NT2/D1 (cell line): ENCODE measurements around the gene ADAM15.

Experiments used
- DNase-seq: peaks from one replicate; pipeline ENCODE4 v3.0.0-alpha.2; 2011; ENCODE audit warnings: low read depth, low spot score
- H3K27me3 ChIP-seq: 2 replicates; pipeline ENCODE4 v1.6.0; 2011; ENCODE audit warnings: mild to moderate bottlenecking; ENCODE audit not compliant: insufficient read length, insufficient read depth
- H3K36me3 ChIP-seq: 2 replicates; pipeline ENCODE4 v1.6.1; 2011; ENCODE audit warnings: mild to moderate bottlenecking, low read length, mixed read lengths; ENCODE audit not compliant: insufficient read depth, insufficient read length
- H3K4me1 ChIP-seq: 2 replicates; pipeline ENCODE4 v1.5.1; 2011; ENCODE audit not compliant: insufficient read depth, insufficient read length
- H3K4me3 ChIP-seq: 2 replicates; pipeline ENCODE4 v1.5.1; 2011; ENCODE audit warnings: low read depth; ENCODE audit not compliant: insufficient read length
- H3K9ac ChIP-seq: 2 replicates; pipeline ENCODE4 v1.6.0; 2011; ENCODE audit warnings: low read depth; ENCODE audit not compliant: insufficient read length
- H3K9me3 ChIP-seq: 2 replicates; pipeline ENCODE4 v1.5.1; 2011; ENCODE audit warnings: mild to moderate bottlenecking, low read length; ENCODE audit not compliant: insufficient read depth
- SUZ12 ChIP-seq: IDR thresholded peaks from 2 replicates; pipeline ENCODE4 v1.6.1; 2011; ENCODE audit not compliant: insufficient read length, insufficient read depth; ENCODE audit errors: extremely low read depth
- YY1 ChIP-seq: IDR thresholded peaks from 2 replicates; pipeline ENCODE4 v1.6.1; 2011; ENCODE audit not compliant: insufficient read length, insufficient read depth
- ZNF274 ChIP-seq: IDR thresholded peaks from 2 replicates; pipeline ENCODE4 v1.6.1; 2011; ENCODE audit warnings: mild to moderate bottlenecking, low read depth, low read length

ADAM15 gene

GRCh38 chr1:155029513-155030242 lies 21.4 kb upstream of the ADAM15 start:
- Histone ChIP-seq H3K9me3 (peaks cover 2% of the 10 kb centered on the region; the same call in 1 of the 2 replicates), H3K4me3 (no peak overlapping the region), H3K9ac (no peak overlapping the region), H3K4me1 (peaks cover 8% of the 10 kb centered on the region), H3K36me3 (no peaks in the 10 kb centered on the region), H3K27me3 (no peaks in the 10 kb centered on the region)
- no peak for DNase-seq
- TF ChIP-seq YY1 (no peak), SUZ12 (no peak), ZNF274 (no peak)

DNA sequence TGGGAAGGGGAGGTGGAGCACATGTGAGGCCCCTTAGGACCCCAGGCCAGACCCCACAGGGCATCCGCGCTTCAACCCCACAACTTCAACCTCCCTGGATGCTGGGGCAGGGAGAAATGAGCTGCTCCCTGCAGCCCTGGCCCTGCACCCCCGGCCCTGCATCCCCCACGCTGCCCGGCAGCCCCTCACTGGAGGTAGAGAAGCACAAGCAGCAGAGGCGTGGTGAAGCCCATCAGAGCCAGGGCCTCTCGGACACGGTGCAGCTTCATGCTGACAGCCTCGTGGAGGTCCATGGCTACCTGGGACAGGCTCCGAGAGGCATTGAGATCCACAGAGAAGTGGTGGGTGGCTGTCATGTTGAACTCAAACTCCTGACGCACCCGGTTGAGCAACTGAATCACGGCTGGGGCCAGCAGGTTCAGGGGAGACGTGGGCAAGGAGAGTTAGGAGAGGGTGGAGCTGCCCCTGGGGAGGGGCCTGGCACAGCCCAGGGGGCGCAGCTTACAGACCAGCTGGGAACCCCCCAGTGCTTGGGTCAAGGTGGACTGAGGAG lies 20.8 kb upstream of the ADAM15 start:
- DNase-seq = no peak
- Histone ChIP-seq H3K36me3 (no peaks in the 10 kb centered on the region), H3K4me1 (peaks cover 8% of the 10 kb centered on the region), H3K4me3 (no peak overlapping the region), H3K27me3 (no peaks in the 10 kb centered on the region), H3K9me3 (no peaks in the 10 kb centered on the region), H3K9ac (no peak overlapping the region)
- TF ChIP-seq YY1 (no peak), SUZ12 (no peak), ZNF274 (no peak)

GRCh38 chr1:155030899-155031298 lies 20.2 kb upstream of the ADAM15 start:
- H3K9me3 ChIP-seq = no peaks in the 10 kb centered on the region
- H3K4me1 ChIP-seq = peaks cover 8% of the 10 kb centered on the region
- H3K27me3 ChIP-seq = no peaks in the 10 kb centered on the region
- no peak overlapping the region for H3K4me3 ChIP-seq
- TF ChIP-seq YY1 (no peak), SUZ12 (no peak), ZNF274 (no peak)
- no peak for DNase-seq
- H3K36me3 ChIP-seq = no peaks in the 10 kb centered on the region
- no peak overlapping the region for H3K9ac ChIP-seq

GRCh38 chr1:155032886-155033285 lies 18.2 kb upstream of the ADAM15 start:
- H3K9me3 ChIP-seq = no peaks in the 10 kb centered on the region
- H3K4me1 ChIP-seq = peaks cover 7% of the 10 kb centered on the region
- H3K36me3 ChIP-seq = no peaks in the 10 kb centered on the region
- H3K4me3 ChIP-seq = no peak overlapping the region
- no peak for DNase-seq
- no peaks in the 10 kb centered on the region for H3K27me3 ChIP-seq
- TF ChIP-seq ZNF274 (no peak), SUZ12 (no peak), YY1 (no peak)
- H3K9ac ChIP-seq = no peak overlapping the region

- no peak for TF ChIP-seq SUZ12
- no peak for TF ChIP-seq YY1
- TF ChIP-seq ZNF274 = no peak
- no peaks in the 10 kb centered on the region for H3K27me3 ChIP-seq
- H3K4me1 ChIP-seq = peaks cover 7% of the 10 kb centered on the region
- no peak for DNase-seq
- H3K36me3 ChIP-seq = no peaks in the 10 kb centered on the region
- H3K4me3 ChIP-seq = no peak within 1 kb of the TSS
- no peak within 1 kb of the TSS for H3K9ac ChIP-seq
- H3K9me3 ChIP-seq = no peaks in the 10 kb centered on the region
Observed at GRCh38 chr1:155033524-155033923, 17.6 kb upstream of the ADAM15 start, which contains the start of the genes DCST1 and DCST2. DCST1 (plus strand) TSS chr1:155033824; CDS start chr1:155034037, 213 bp downstream. DCST2 (minus strand) TSS chr1:155033781; CDS start chr1:155033701, 80 bp downstream.

DNA sequence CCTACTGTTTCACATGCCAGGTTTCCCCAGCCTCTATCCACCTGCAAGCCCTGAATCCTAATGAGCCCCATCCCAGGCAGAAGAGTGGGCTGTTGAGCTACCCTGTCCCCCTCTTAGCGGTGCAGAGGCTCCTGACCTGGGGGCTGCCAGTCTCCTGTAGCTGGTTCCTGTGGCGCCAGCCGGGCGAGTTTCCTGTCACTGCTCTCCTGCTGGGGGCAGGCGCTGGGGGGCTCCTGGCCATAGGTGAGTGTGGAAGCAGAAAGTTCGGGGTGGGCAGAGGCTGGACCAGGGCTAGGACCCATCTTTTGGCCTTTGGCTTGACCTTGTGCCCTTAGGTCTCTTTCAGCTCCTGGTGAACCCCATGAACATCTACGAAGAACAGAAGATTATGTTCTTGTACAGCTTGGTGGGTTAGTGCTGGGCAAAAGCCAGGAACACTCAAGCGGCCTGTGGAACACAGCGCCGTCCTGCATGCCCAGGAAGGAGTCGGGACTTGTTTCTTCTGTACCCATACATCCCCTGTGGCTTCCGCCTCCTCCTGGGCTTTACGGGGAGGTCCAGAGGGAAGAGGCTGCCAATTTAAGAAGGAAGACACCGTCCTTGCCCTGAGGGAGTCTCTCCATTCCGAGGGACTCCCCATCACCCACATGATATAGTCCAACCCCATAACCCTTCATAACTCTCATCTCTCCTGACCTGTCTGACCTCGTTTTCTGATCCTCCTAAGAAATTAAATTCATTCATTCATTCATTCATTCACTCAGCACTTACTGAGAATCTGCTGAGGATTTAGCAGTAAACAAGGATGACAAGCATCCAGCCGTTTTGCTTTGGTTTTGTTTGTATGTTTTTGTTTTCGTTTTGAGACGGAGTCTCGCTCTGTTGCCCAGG lies 16.6 kb upstream of the ADAM15 start:
- no peak for TF ChIP-seq ZNF274
- TF ChIP-seq YY1 = no peak
- TF ChIP-seq SUZ12 = no peak
- H3K36me3 ChIP-seq = no peaks in the 10 kb centered on the region
- peaks cover 7% of the 10 kb centered on the region for H3K4me1 ChIP-seq

More for the DNA sequence above, 16.6 kb upstream of the ADAM15 start:
- Histone ChIP-seq H3K27me3 (no peaks in the 10 kb centered on the region), H3K9me3 (no peaks in the 10 kb centered on the region), H3K9ac (no peak overlapping the region), H3K4me3 (no peak overlapping the region)
- DNase-seq = no peak
